HCT116 (cell line): ENCODE data around the gene IQUB. TPM values are rescaled to one million over a fixed set of nuclear protein-coding genes. Genes with fewer than 3 reads are reported as not detected.
A peak's percentile ranks its signal among the peaks of the same experiment; 100 is the strongest.

Experiments
- ATAC-seq: fragments of 200-7000 bp; cut with Tn5 transposase; 2 replicates; pipeline ENCODE4 v1.9.1; 2020; ENCODE audit warnings: mild to moderate bottlenecking, moderate library complexity
- BruUV-seq: library from RNA; stranded (reverse); fragments of 400-500 nt; replicated peaks from 2 replicates; lab custom pipeline; 2021; lab: Mats Ljungman, UMichigan
- CTCF ChIA-PET: fragments of 300-600 bp; sonication (Branson Sonifier 250); formaldehyde crosslinking; loops from one replicate; lab custom pipeline; 2021; ENCODE audit warnings: antibody characterized with exemption; lab: Charles Lee
- POLR2A ChIA-PET: fragments of 300-600, 350-600 bp; sonication (Branson Sonifier 250); formaldehyde crosslinking; loops from one replicate; lab custom pipeline; 2021; ENCODE audit warnings: antibody characterized with exemption; lab: Charles Lee
- RAD21 ChIA-PET, 2 experiments: fragments of 300-600 bp; sonication (Branson Sonifier 250); formaldehyde crosslinking; loops; one replicate each; lab custom pipeline; 2023; ENCODE audit warnings: low total read pairs in 2 of 2; ENCODE audit not compliant: uncharacterized antibody in 2 of 2, unreplicated experiment in 2 of 2, low non-redundant PET in 1 of 2; lab: Charles Lee
- DNase-seq: peaks from one replicate; pipeline ENCODE4 v3.0.0-alpha.2; 2010; ENCODE audit warnings: low read depth, low spot score
- H2AFZ ChIP-seq: fragments of 200-600 bp; shearing (Covaris generic), sonication (generic); 2 replicates; pipeline ENCODE4 v1.6.1; 2017; ENCODE audit warnings: low read depth, mixed run types, mixed read lengths, antibody characterized with exemption, low read length; ENCODE audit not compliant: poor library complexity, severe bottlenecking
- H3K27ac ChIP-seq: 2 replicates; pipeline ENCODE4 v1.5.1; 2012; ENCODE audit warnings: low read depth, low read length
- H3K27me3 ChIP-seq: fragments of 200-600 bp; sonication (generic); 2 replicates; pipeline ENCODE4 v1.6.1; 2016; ENCODE audit warnings: mixed run types, low read length, mixed read lengths; ENCODE audit not compliant: insufficient read depth
- H3K36me3 ChIP-seq, 2 experiments: fragments of 200-500 bp in 1 of 2; fragments of 200-600 bp in 1 of 2; sonication (Bioruptor generic) in 1 of 2; sonication (generic) in 1 of 2; 2 replicates each; pipeline versions ENCODE4 v1.5.1 to v1.6.1; 2014 to 2016; ENCODE audit warnings: low read length in 2 of 2, inconsistent platforms in 1 of 2, mixed read lengths in 1 of 2, mixed run types in 1 of 2; ENCODE audit not compliant: insufficient read depth in 2 of 2, control insufficient read depth in 1 of 2
- H3K4me1 ChIP-seq, 2 experiments: fragments of 200-600 bp in 1 of 2; sonication (generic) in 1 of 2; 2 replicates each; pipeline versions ENCODE4 v1.5.1 to v1.6.1; 2012 to 2017; ENCODE audit warnings: low read length in 2 of 2, inconsistent platforms in 1 of 2, mild to moderate bottlenecking in 1 of 2, mixed read lengths in 1 of 2, mixed run types in 1 of 2, moderate library complexity in 1 of 2; ENCODE audit not compliant: insufficient read depth in 2 of 2, control insufficient read depth in 1 of 2
- H3K4me2 ChIP-seq: fragments of 200-600 bp; sonication (generic); 2 replicates; pipeline ENCODE4 v1.6.1; 2017; ENCODE audit warnings: mixed run types, low read length, mixed read lengths
- H3K4me3 ChIP-seq, 2 experiments: fragments of 200-600 bp in 1 of 2; sonication (generic) in 1 of 2; replicated peaks in 1 of 2; 2 replicates each; pipeline ENCODE4 v1.5.1; 2011 to 2016; ENCODE audit warnings: low read length in 2 of 2, control low read depth in 1 of 2, low read depth in 1 of 2, mild to moderate bottlenecking in 1 of 2, mixed read lengths in 1 of 2, mixed run types in 1 of 2
- H3K79me2 ChIP-seq: fragments of 200-600 bp; sonication (generic); 2 replicates; pipeline ENCODE4 v1.6.1; 2017; ENCODE audit warnings: mild to moderate bottlenecking, mixed run types, low read length, moderate library complexity, mixed read lengths; ENCODE audit not compliant: insufficient read depth
- H3K9ac ChIP-seq: fragments of 200-600 bp; sonication (generic); 2 replicates; pipeline ENCODE4 v1.6.1; 2016; ENCODE audit warnings: low read length, mixed read lengths
- H3K9me2 ChIP-seq: fragments of 200-600 bp; sonication (generic), shearing (Covaris generic); 2 replicates; pipeline ENCODE4 v1.6.1; 2017; ENCODE audit warnings: mixed run types, mild to moderate bottlenecking, moderate library complexity; ENCODE audit not compliant: insufficient read depth
- H3K9me3 ChIP-seq, 2 experiments: fragments of 200-500 bp in 1 of 2; fragments of 200-600 bp in 1 of 2; sonication (Bioruptor generic) in 1 of 2; sonication (generic) in 1 of 2; 2 replicates each; pipeline ENCODE4 v1.6.1; 2014 to 2017; ENCODE audit warnings: low read length in 2 of 2, mixed read lengths in 2 of 2, inconsistent platforms in 1 of 2, low read depth in 1 of 2, mild to moderate bottlenecking in 1 of 2, mixed run types in 1 of 2, moderate library complexity in 1 of 2; ENCODE audit not compliant: control insufficient read depth in 1 of 2, insufficient read depth in 1 of 2
- H4K20me1 ChIP-seq: fragments of 200-600 bp; sonication (generic), shearing (Covaris generic); 2 replicates; pipeline ENCODE4 v1.6.1; 2017; ENCODE audit warnings: mixed run types, mild to moderate bottlenecking, moderate library complexity; ENCODE audit not compliant: insufficient read depth
- CBX3 ChIP-seq: IDR thresholded peaks from 2 replicates; pipeline ENCODE4 v1.6.1; 2012; ENCODE audit warnings: low read depth
- CEBPB ChIP-seq: IDR thresholded peaks from 2 replicates; pipeline ENCODE4 v1.6.1; 2012; ENCODE audit warnings: low read depth
- EGR1 ChIP-seq: IDR thresholded peaks from 2 replicates; pipeline ENCODE4 v1.6.1; 2012; ENCODE audit warnings: low read depth
- ELF1 ChIP-seq: IDR thresholded peaks from 2 replicates; pipeline ENCODE4 v1.6.1; 2012; ENCODE audit warnings: low read depth, borderline replicate concordance
- POLR2A ChIP-seq: IDR thresholded peaks from 2 replicates; pipeline ENCODE4 v1.7.0; 2011; ENCODE audit warnings: borderline replicate concordance; ENCODE audit not compliant: insufficient read depth, insufficient read length; ENCODE audit errors: extremely low read depth
- RAD21 ChIP-seq: IDR thresholded peaks from 2 replicates; pipeline ENCODE4 v1.6.1; 2012; ENCODE audit warnings: low read depth, mild to moderate bottlenecking
- SIN3A ChIP-seq: IDR thresholded peaks from 2 replicates; pipeline ENCODE4 v1.6.1; 2012; ENCODE audit warnings: low read depth
- SP1 ChIP-seq: IDR thresholded peaks from 2 replicates; pipeline ENCODE4 v1.6.1; 2012; ENCODE audit warnings: low read depth
- SRF ChIP-seq: IDR thresholded peaks from 2 replicates; pipeline ENCODE4 v1.6.1; 2012; ENCODE audit warnings: low read depth
- TCF7L2 ChIP-seq: IDR thresholded peaks from 2 replicates; pipeline ENCODE4 v1.7.0; 2011; ENCODE audit warnings: borderline replicate concordance, inconsistent platforms; ENCODE audit not compliant: insufficient read depth, insufficient read length; ENCODE audit errors: extremely low read depth
- intact Hi-C: fragments of 100-400 bp; cut with micrococcal nuclease; formaldehyde crosslinking; loops from 2 replicates; pipeline ENCODE4 v1.10.0; 2022
- total RNA-seq: library from RNA; stranded (reverse); gene quantifications from one replicate; pipeline ENCODE4 v1.2.1, GENCODE V29; 2021; ENCODE audit not compliant: unreplicated experiment
- TF ChIP-seq, protein P1 (sequence below): IDR thresholded peaks from 2 replicates; pipeline ENCODE4 v1.6.1; 2012
- TF ChIP-seq, protein P2 (sequence below): IDR thresholded peaks from 2 replicates; pipeline ENCODE4 v1.6.1; 2011; ENCODE audit warnings: mild to moderate bottlenecking, low read length, moderate library complexity; ENCODE audit not compliant: insufficient replicate concordance; ENCODE audit errors: extremely low read depth

Gene IQUB
- total RNA-seq, 1 experiment from 2014 or later: 0.79 TPM

DNA sequence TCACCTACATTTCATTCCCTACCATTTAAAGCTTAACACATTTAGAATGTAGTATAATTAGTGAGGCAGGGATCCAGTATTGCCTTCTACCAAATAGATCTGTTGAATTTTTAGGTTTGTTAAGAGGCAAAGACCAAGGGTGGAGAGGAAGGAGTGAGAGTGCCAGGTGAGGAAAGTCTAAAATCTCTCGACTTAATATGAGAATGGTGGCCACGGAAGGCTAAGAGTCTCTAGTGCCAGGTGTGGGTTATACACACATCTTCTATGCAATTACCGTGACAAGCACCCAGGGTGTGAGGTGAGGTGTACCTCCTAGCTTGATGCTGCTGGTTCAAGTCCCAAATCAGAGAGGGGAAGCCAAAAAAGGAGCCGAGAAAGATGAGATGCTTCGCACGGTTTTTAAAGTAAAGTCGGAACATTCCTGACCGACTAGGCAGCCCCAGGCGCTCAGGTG lies 439 bp downstream of the IQUB start:
- Histone ChIP-seq H3K4me1 (peaks cover 11 to 30% of the 10 kb centered on the region in 2 experiments), H3K27ac (no peak overlapping the region), H3K4me3 (peak overlapping the region; percentile 60 to 61), H3K9me2 (no peaks in the 10 kb centered on the region), H2AFZ (peak overlapping the region; percentile 72), H3K27me3 (no peaks in the 10 kb centered on the region), H3K9ac (peak overlapping the region; percentile 55), H3K36me3 (no peaks in the 10 kb centered on the region), H4K20me1 (no peaks in the 10 kb centered on the region), H3K79me2 (no peaks in the 10 kb centered on the region), H3K4me2 (peak overlapping the region; percentile 98), H3K9me3 (no peaks in the 10 kb centered on the region)
- RAD21 ChIA-PET: interaction anchor here in 1 of 2 experiments (0.6 kb wide), 1 partner anchor 797 kb away, joined by 3 read pairs; no protein-coding TSS in a partner anchor
- peak; percentile 1; the same call in 1 of the 2 replicates for ATAC-seq
- TF ChIP-seq CBX3 (no peak), EGR1 (no peak), SIN3A (no peak), TCF7L2 (no peak), SP1 (no peak), POLR2A (no peak), RAD21 (no peak), CEBPB (no peak), ELF1 (no peak), SRF (no peak)
- TF ChIP-seq, protein P1, sequence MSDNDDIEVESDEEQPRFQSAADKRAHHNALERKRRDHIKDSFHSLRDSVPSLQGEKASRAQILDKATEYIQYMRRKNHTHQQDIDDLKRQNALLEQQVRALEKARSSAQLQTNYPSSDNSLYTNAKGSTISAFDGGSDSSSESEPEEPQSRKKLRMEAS: no peak
- TF ChIP-seq, protein P2, sequence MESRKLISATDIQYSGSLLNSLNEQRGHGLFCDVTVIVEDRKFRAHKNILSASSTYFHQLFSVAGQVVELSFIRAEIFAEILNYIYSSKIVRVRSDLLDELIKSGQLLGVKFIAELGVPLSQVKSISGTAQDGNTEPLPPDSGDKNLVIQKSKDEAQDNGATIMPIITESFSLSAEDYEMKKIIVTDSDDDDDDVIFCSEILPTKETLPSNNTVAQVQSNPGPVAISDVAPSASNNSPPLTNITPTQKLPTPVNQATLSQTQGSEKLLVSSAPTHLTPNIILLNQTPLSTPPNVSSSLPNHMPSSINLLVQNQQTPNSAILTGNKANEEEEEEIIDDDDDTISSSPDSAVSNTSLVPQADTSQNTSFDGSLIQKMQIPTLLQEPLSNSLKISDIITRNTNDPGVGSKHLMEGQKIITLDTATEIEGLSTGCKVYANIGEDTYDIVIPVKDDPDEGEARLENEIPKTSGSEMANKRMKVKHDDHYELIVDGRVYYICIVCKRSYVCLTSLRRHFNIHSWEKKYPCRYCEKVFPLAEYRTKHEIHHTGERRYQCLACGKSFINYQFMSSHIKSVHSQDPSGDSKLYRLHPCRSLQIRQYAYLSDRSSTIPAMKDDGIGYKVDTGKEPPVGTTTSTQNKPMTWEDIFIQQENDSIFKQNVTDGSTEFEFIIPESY: no peak
- POLR2A ChIA-PET: interaction anchor here (0.6 to 0.7 kb wide), 2 partner anchors 24 to 1405 kb away, joined by 3 to 5 read pairs; no protein-coding TSS in a partner anchor
- BruUV-seq: no TSS peak
- no peak for DNase-seq
- intact Hi-C loops: no loop called here
- CTCF ChIA-PET: interaction anchor here (2.6 kb wide), 1 partner anchor 39 kb away, joined by 19 read pairs; no protein-coding TSS in a partner anchor
